GM12878 (cell line): ENCODE data around the gene RAE1. TPM values are rescaled to one million over a fixed set of nuclear protein-coding genes. Genes with fewer than 3 reads are reported as not detected.

Experiments used
- ATAC-seq: fragments of 200-7000 bp; cut with Tn5 transposase; 3 replicates; pipeline ENCODE4 v1.9.1; 2020; ENCODE audit warnings: mild to moderate bottlenecking, moderate library complexity
- BruUV-seq: library from RNA; stranded (reverse); fragments of 400-500 nt; replicated peaks from 2 replicates; lab custom pipeline; 2021; lab: Mats Ljungman, UMichigan
- CTCF ChIA-PET: fragments of 300-600 bp; sonication (Branson Sonifier 250); formaldehyde crosslinking; extraction: SDS; loops from one replicate; lab custom pipeline; 2021; ENCODE audit warnings: inconsistent platforms; lab: Yijun Ruan, JAX
- POLR2A ChIA-PET: fragments of 350-600 bp; formaldehyde crosslinking; extraction: SDS; loops from one replicate; lab custom pipeline; 2021; ENCODE audit warnings: inconsistent platforms; lab: Charles Lee
- RAD21 ChIA-PET: fragments of 300-600 bp; sonication (Branson Sonifier 250); formaldehyde crosslinking; loops from one replicate; lab custom pipeline; 2023; ENCODE audit warnings: antibody characterized with exemption; ENCODE audit not compliant: unreplicated experiment; lab: Charles Lee
- SMC1A ChIA-PET: fragments of 300-600 bp; sonication (Branson Sonifier 250); formaldehyde crosslinking; loops from one replicate; lab custom pipeline; 2023; ENCODE audit not compliant: unreplicated experiment, uncharacterized antibody; lab: Charles Lee
- DNase-seq: peaks from one replicate; pipeline ENCODE4 v3.0.0-alpha.2; 2011; ENCODE audit warnings: low read depth, low spot score
- FAIRE-seq: peaks from 3 replicates; lab custom pipeline; 2011; peaks lifted over from hg19 to GRCh38; lab: Jason Lieb, UNC
- H2AFZ ChIP-seq: 2 replicates; pipeline ENCODE4 v1.6.0; 2011; ENCODE audit warnings: low read depth, low read length, control low read depth; ENCODE audit not compliant: control insufficient read depth
- H3K27ac ChIP-seq: 2 replicates; pipeline ENCODE4 v1.5.1; 2011; ENCODE audit warnings: control low read depth; ENCODE audit not compliant: control insufficient read depth, insufficient read depth
- H3K27me3 ChIP-seq, 2 experiments: replicated peaks in 1 of 2; 2 replicates each; pipeline versions ENCODE4 v1.6.0 to v1.6.1; 2011; ENCODE audit warnings: low read length in 1 of 2; ENCODE audit not compliant: control insufficient read depth in 2 of 2, insufficient read depth in 2 of 2
- H3K36me3 ChIP-seq, 2 experiments: 2 replicates each; pipeline ENCODE4 v1.5.1; 2011; ENCODE audit warnings: low read length in 1 of 2; ENCODE audit not compliant: control insufficient read depth in 2 of 2, insufficient read depth in 2 of 2
- H3K4me1 ChIP-seq: 2 replicates; pipeline ENCODE4 v1.6.1; 2011; ENCODE audit warnings: mild to moderate bottlenecking, low read length, moderate library complexity, mixed read lengths; ENCODE audit not compliant: control insufficient read depth, insufficient read depth
- H3K4me2 ChIP-seq: 2 replicates; pipeline ENCODE4 v1.6.0; 2011; ENCODE audit warnings: control low read depth; ENCODE audit not compliant: control insufficient read depth, insufficient read depth
- H3K4me3 ChIP-seq: fragments of 200-600 bp; sonication (generic); 2 replicates; pipeline ENCODE4 v1.5.1; 2016
- H3K79me2 ChIP-seq: 2 replicates; pipeline ENCODE4 v1.6.0; 2011; ENCODE audit warnings: low read length; ENCODE audit not compliant: control insufficient read depth, insufficient read depth
- H3K9ac ChIP-seq: 2 replicates; pipeline ENCODE4 v1.8.0; 2011; ENCODE audit warnings: low read length, control low read depth, mixed read lengths; ENCODE audit not compliant: control insufficient read depth, insufficient read depth
- H3K9me3 ChIP-seq: replicated peaks from 3 replicates; pipeline ENCODE4 v1.5.1; 2011; ENCODE audit warnings: mild to moderate bottlenecking, low read length; ENCODE audit not compliant: control insufficient read depth, insufficient read depth
- H4K20me1 ChIP-seq: 2 replicates; pipeline ENCODE4 v1.6.0; 2011; ENCODE audit not compliant: control insufficient read depth, insufficient read depth
- CBX3 ChIP-seq: fragments of 200-600 bp; sonication (generic); IDR thresholded peaks from 2 replicates; pipeline ENCODE4 v1.6.1; 2016; ENCODE audit warnings: low read depth, borderline replicate concordance
- ETV6 ChIP-seq, 2 experiments: fragments of 450-650 bp in 1 of 2; IDR thresholded peaks in 1 of 2; conservative IDR thresholded peaks in 1 of 2; 2 replicates each; pipeline ENCODE4 v1.6.1; 2014; ENCODE audit warnings: antibody characterized with exemption in 1 of 2, borderline replicate concordance in 1 of 2, low read depth in 1 of 2, mild to moderate bottlenecking in 1 of 2, moderate library complexity in 1 of 2
- GABPA ChIP-seq: IDR thresholded peaks from 2 replicates; pipeline ENCODE4 v1.6.1; 2014; ENCODE audit warnings: antibody characterized with exemption, low read depth, mild to moderate bottlenecking, inconsistent platforms
- HDGF ChIP-seq: fragments of 450-650 bp; IDR thresholded peaks from 2 replicates; pipeline ENCODE4 v1.6.1; 2016; ENCODE audit warnings: antibody characterized with exemption
- IKZF1 ChIP-seq: fragments of 450-650 bp; conservative IDR thresholded peaks from 2 replicates; pipeline ENCODE4 v1.6.1; 2017; ENCODE audit warnings: antibody characterized with exemption, mild to moderate bottlenecking
- KAT2A ChIP-seq: conservative IDR thresholded peaks from 2 replicates; pipeline ENCODE4 v1.6.1; 2011; ENCODE audit warnings: low read depth, low read length; ENCODE audit not compliant: control insufficient read depth
- NFYB ChIP-seq: IDR thresholded peaks from 2 replicates; pipeline ENCODE4 v1.6.1; 2011; ENCODE audit warnings: low read depth, mild to moderate bottlenecking, low read length, improper control_type of control experiment, moderate library complexity; ENCODE audit not compliant: insufficient read depth
- NR2F1 ChIP-seq: fragments of 450-650 bp; conservative IDR thresholded peaks from 2 replicates; pipeline ENCODE4 v1.6.1; 2017; ENCODE audit warnings: mild to moderate bottlenecking
- POLR2AphosphoS2 ChIP-seq: IDR thresholded peaks from 2 replicates; pipeline ENCODE4 v1.6.1; 2011; ENCODE audit warnings: low read depth, mild to moderate bottlenecking, low read length, improper control_type of control experiment, moderate library complexity
- SIN3A ChIP-seq: IDR thresholded peaks from 2 replicates; pipeline ENCODE4 v1.6.1; 2012; ENCODE audit warnings: low read depth, low read length, improper control_type of control experiment
- SPI1 ChIP-seq: IDR thresholded peaks from 2 replicates; pipeline ENCODE4 v1.6.1; 2011; ENCODE audit warnings: low read depth, mild to moderate bottlenecking, low read length, moderate library complexity, borderline replicate concordance; ENCODE audit not compliant: insufficient read depth
- TCF12 ChIP-seq: IDR thresholded peaks from 2 replicates; pipeline ENCODE4 v1.6.1; 2011; ENCODE audit warnings: low read depth, mild to moderate bottlenecking, low read length
- TCF3 ChIP-seq: IDR thresholded peaks from 2 replicates; pipeline ENCODE4 v1.6.1; 2012; ENCODE audit warnings: low read depth, mild to moderate bottlenecking, low read length, borderline replicate concordance; ENCODE audit not compliant: insufficient read depth
- ZSCAN29 ChIP-seq: fragments of 450-650 bp; IDR thresholded peaks from 2 replicates; pipeline ENCODE4 v1.6.1; 2017; ENCODE audit warnings: mild to moderate bottlenecking, moderate library complexity
- WGBS: methylation state at CpG from one replicate; pipeline ENCODE4 v1.1.6; 2016; ENCODE audit warnings: low lambda C conversion rate; ENCODE audit not compliant: insufficient replicate concordance, insufficient coverage; ENCODE audit errors: missing lambda C conversion rate; 5-methylcytosine and 5-hydroxymethylcytosine counted together
- in situ Hi-C: fragments of 300-500 bp; cut with MboI; formaldehyde crosslinking; loops from 9 replicates; pipeline ENCODE4 v1.14.3; 2018; ENCODE audit warnings: mixed read lengths
- intact Hi-C: fragments of 100-400 bp; cut with micrococcal nuclease; formaldehyde crosslinking; loops from one replicate; pipeline ENCODE4 v1.14.2; 2022; ENCODE audit not compliant: unreplicated experiment
- polyA plus RNA-seq, 11 experiments: library from polyadenylated mRNA; depleted of rRNA in 4 of 11; unstranded in 6 of 11; stranded (reverse) in 5 of 11; fragments of >200 nt; fragmentation: Nextera tagmentation in 4 of 11; fragmentation: Illumina TruSeq in 1 of 11; extraction: Ambion mirVana in 4 of 11; extraction: Trizol in 1 of 11; gene quantifications; 1 replicate in 1 of 11; 2 replicates in 10 of 11; pipeline versions ENCODE4 v1.2.1 to v1.2.3, GENCODE V29; 2011 to 2016; ENCODE audit warnings: inconsistent platforms in 2 of 11, missing spikeins in 2 of 11, low read depth in 1 of 11
- total RNA-seq, 4 experiments: library from RNA; depleted of rRNA in 3 of 4; stranded (reverse); fragments of >200 nt in 3 of 4; fragmentation: Illumina TruSeq in 1 of 4; extraction: Trizol in 1 of 4; gene quantifications; 2 replicates each; pipeline versions ENCODE4 v1.2.1 to v1.2.3, GENCODE V29; 2013 to 2021
- TF ChIP-seq, protein P1 (sequence below): fragments of 450-650 bp; formaldehyde crosslinking; IDR thresholded peaks from 2 replicates; pipeline ENCODE4 v1.5.0; 2022; ENCODE audit warnings: mild to moderate bottlenecking, missing genetic modification characterization
- TF ChIP-seq, protein P2 (sequence below): fragments of 450-650 bp; IDR thresholded peaks from 2 replicates; pipeline ENCODE4 v1.6.1; 2016; ENCODE audit warnings: mild to moderate bottlenecking
- TF ChIP-seq, protein P3 (sequence below): IDR thresholded peaks from 2 replicates; pipeline ENCODE4 v1.6.1; 2012; ENCODE audit warnings: low read depth, low read length, improper control_type of control experiment

RAE1 gene
- total and polyA plus RNA-seq, 10 of the 15 experiments (the other 5 are each of a cell fraction or from before 2014, with no cell fraction given), result 28.7 to 107 (median 49.3) TPM

DNA sequence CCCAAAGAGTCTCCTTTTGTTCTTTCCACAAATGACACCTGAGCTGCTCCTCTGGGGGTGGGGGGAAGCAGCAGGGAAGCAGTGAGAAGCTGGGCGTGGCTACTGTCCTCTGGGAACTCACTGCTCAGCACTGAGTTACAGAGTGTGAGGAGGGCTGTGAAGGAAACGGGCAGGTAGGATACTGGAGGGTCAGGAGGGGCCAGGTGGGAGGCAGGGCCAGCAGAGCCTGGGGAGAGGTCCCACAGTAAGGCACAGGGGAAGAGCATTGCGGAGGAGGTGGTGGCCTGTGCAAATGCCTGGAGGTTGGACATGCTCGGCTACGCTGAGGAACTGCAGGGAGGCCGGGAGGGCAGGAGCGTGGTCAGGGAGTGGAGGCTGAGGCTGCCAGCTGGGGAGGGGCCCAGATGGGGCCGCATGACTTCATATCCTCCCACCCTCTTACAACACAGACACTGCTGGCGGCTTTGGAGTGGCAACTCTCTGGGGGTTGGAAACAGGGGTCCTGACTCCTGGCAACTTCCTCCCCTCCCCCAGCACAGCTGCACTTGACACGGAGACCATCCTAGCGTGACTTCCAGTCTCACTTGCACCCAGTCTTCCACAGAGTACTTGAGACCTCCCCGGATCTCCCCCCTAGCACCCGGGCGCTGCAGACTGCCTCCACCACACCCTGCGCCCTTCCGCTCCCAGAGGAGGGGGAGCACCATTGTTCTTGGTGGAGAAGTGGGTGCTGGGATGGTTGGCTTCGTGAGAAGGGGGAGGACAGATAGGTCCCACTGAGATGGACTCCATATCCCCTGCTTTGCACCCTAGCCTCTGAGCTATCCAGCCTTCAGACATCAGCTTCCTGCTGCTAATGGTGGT, 74.3 kb downstream of the RAE1 start:
- no peaks in the 10 kb centered on the region for H3K9me3 ChIP-seq
- ATAC-seq (peak; percentile 43), FAIRE-seq (no peak), DNase-seq (no peak)
- H3K36me3 ChIP-seq, result no peaks in the 10 kb centered on the region
- H3K4me2 ChIP-seq, result peak overlapping the region; percentile 49
- H3K4me3 ChIP-seq, result no peak overlapping the region
- peaks cover 25% of the 10 kb centered on the region for H3K4me1 ChIP-seq
- ChIA-PET RAD21 (interaction anchor here (0.7 to 1.4 kb wide), 2 partner anchors 12 to 35 kb away, joined by 3 to 4 read pairs; no protein-coding TSS in a partner anchor), POLR2A (interaction anchor here (1.5 kb wide), 1 partner anchor 13 kb away, joined by 5 read pairs; no protein-coding TSS in a partner anchor), SMC1A (interaction anchor here (1.2 to 1.5 kb wide), 5 partner anchors 13 to 68 kb away, joined by 3 to 9 read pairs (median 4); no protein-coding TSS in a partner anchor), CTCF (interaction anchor here (1.2 to 1.8 kb wide), 3 partner anchors 13 to 68 kb away, joined by 3 to 5 read pairs (median 3); no protein-coding TSS in a partner anchor)
- 8% methylated on average over 17 of the region's 17 CpGs for WGBS
- in situ Hi-C loops (no loop called here), intact Hi-C loops (no loop called here)
- no TSS peak for BruUV-seq
- no peak overlapping the region for H3K27ac ChIP-seq
- H4K20me1 ChIP-seq, result no peaks in the 10 kb centered on the region
- no peaks in the 10 kb centered on the region for H3K79me2 ChIP-seq
- H3K27me3 ChIP-seq, result no peaks in the 10 kb centered on the region; a peak in 1 of 4 replicates
- H2AFZ ChIP-seq, result peak overlapping the region; percentile 56
- peak overlapping the region; percentile 7; the same call in 1 of the 2 replicates for H3K9ac ChIP-seq
- TF ChIP-seq, protein P1, sequence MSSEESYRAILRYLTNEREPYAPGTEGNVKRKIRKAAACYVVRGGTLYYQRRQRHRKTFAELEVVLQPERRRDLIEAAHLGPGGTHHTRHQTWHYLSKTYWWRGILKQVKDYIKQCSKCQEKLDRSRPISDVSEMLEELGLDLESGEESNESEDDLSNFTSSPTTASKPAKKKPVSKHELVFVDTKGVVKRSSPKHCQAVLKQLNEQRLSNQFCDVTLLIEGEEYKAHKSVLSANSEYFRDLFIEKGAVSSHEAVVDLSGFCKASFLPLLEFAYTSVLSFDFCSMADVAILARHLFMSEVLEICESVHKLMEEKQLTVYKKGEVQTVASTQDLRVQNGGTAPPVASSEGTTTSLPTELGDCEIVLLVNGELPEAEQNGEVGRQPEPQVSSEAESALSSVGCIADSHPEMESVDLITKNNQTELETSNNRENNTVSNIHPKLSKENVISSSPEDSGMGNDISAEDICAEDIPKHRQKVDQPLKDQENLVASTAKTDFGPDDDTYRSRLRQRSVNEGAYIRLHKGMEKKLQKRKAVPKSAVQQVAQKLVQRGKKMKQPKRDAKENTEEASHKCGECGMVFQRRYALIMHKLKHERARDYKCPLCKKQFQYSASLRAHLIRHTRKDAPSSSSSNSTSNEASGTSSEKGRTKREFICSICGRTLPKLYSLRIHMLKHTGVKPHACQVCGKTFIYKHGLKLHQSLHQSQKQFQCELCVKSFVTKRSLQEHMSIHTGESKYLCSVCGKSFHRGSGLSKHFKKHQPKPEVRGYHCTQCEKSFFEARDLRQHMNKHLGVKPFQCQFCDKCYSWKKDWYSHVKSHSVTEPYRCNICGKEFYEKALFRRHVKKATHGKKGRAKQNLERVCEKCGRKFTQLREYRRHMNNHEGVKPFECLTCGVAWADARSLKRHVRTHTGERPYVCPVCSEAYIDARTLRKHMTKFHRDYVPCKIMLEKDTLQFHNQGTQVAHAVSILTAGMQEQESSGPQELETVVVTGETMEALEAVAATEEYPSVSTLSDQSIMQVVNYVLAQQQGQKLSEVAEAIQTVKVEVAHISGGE (CRISPR knock-in tag), result no peak
- TF ChIP-seq SPI1 (0 out of 2 replicates have a peak, but pooled peaks have one; percentile 5), GABPA (no peak), TCF3 (peak; percentile 76; the same call in 1 of the 2 replicates), SIN3A (no peak), KAT2A (no peak), TCF12 (peak; percentile 92), ETV6 (conservative IDR thresholded peaks at IDR 0.05 in 1 of 2, IDR thresholded peaks at IDR 0.05 in 1 of 2; ENCODE audit: borderline replicate concordance in 1 of 2, low read depth in 1 of 2) (peak in 1 of 2 experiments; percentile 63; a peak in 2 of 4 replicates), CBX3 (no peak), POLR2AphosphoS2 (no peak), HDGF (peak; percentile 45; the same call in 1 of the 2 replicates), NR2F1 (0 out of 2 replicates have a peak, but pooled peaks have one; percentile 17), ZSCAN29 (no peak), NFYB (no peak), IKZF1 (peak; percentile 42; the same call in 1 of the 2 replicates)
- TF ChIP-seq, protein P2, sequence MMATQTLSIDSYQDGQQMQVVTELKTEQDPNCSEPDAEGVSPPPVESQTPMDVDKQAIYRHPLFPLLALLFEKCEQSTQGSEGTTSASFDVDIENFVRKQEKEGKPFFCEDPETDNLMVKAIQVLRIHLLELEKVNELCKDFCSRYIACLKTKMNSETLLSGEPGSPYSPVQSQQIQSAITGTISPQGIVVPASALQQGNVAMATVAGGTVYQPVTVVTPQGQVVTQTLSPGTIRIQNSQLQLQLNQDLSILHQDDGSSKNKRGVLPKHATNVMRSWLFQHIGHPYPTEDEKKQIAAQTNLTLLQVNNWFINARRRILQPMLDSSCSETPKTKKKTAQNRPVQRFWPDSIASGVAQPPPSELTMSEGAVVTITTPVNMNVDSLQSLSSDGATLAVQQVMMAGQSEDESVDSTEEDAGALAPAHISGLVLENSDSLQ, result no peak
- TF ChIP-seq, protein P3, sequence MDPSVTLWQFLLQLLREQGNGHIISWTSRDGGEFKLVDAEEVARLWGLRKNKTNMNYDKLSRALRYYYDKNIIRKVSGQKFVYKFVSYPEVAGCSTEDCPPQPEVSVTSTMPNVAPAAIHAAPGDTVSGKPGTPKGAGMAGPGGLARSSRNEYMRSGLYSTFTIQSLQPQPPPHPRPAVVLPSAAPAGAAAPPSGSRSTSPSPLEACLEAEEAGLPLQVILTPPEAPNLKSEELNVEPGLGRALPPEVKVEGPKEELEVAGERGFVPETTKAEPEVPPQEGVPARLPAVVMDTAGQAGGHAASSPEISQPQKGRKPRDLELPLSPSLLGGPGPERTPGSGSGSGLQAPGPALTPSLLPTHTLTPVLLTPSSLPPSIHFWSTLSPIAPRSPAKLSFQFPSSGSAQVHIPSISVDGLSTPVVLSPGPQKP, result no peak
